ENCODE data around the gene ZSCAN9. TPM values are rescaled to one million over a fixed set of nuclear protein-coding genes. Genes with fewer than 3 reads are reported as not detected.

ZSCAN9 gene
- total and polyA plus RNA-seq, 2 of the 13 experiments (the other 11 are each of a cell fraction or from before 2014, with no cell fraction given), result 14.6 to 17.8 TPM

GRCh38 chr6:28218312-28219248, 6.5 kb upstream of the ZSCAN9 start (continued):
- no peak for TF ChIP-seq PRDM4 (CRISPR knock-in tag; IDR thresholded peaks at IDR 0.05; ENCODE audit: borderline replicate concordance)
- peak; percentile 98 for TF ChIP-seq MAX (IDR thresholded peaks at IDR 0.05)
- TF ChIP-seq, protein P1, sequence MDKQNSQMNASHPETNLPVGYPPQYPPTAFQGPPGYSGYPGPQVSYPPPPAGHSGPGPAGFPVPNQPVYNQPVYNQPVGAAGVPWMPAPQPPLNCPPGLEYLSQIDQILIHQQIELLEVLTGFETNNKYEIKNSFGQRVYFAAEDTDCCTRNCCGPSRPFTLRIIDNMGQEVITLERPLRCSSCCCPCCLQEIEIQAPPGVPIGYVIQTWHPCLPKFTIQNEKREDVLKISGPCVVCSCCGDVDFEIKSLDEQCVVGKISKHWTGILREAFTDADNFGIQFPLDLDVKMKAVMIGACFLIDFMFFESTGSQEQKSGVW (CRISPR knock-in tag; IDR thresholded peaks at IDR 0.05; ENCODE audit: borderline replicate concordance), result no peak
- TF ChIP-seq SOX5 (CRISPR knock-in tag; IDR thresholded peaks at IDR 0.05; ENCODE audit: borderline replicate concordance), result no peak; the same call in 1 of the 2 replicates
- no peak; the same call in 1 of the 2 replicates for TF ChIP-seq ZFP91 (CRISPR knock-in tag; IDR thresholded peaks at IDR 0.05; ENCODE audit: borderline replicate concordance)
- TF ChIP-seq, protein P2, sequence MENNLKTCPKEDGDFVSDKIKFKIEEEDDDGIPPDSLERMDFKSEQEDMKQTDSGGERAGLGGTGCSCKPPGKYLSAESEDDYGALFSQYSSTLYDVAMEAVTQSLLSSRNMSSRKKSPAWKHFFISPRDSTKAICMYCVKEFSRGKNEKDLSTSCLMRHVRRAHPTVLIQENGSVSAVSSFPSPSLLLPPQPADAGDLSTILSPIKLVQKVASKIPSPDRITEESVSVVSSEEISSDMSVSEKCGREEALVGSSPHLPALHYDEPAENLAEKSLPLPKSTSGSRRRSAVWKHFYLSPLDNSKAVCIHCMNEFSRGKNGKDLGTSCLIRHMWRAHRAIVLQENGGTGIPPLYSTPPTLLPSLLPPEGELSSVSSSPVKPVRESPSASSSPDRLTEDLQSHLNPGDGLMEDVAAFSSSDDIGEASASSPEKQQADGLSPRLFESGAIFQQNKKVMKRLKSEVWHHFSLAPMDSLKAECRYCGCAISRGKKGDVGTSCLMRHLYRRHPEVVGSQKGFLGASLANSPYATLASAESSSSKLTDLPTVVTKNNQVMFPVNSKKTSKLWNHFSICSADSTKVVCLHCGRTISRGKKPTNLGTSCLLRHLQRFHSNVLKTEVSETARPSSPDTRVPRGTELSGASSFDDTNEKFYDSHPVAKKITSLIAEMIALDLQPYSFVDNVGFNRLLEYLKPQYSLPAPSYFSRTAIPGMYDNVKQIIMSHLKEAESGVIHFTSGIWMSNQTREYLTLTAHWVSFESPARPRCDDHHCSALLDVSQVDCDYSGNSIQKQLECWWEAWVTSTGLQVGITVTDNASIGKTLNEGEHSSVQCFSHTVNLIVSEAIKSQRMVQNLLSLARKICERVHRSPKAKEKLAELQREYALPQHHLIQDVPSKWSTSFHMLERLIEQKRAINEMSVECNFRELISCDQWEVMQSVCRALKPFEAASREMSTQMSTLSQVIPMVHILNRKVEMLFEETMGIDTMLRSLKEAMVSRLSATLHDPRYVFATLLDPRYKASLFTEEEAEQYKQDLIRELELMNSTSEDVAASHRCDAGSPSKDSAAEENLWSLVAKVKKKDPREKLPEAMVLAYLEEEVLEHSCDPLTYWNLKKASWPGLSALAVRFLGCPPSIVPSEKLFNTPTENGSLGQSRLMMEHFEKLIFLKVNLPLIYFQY (CRISPR knock-in tag; IDR thresholded peaks at IDR 0.05; ENCODE audit: borderline replicate concordance), result no peak
- TF ChIP-seq ZNF768 (CRISPR knock-in tag; IDR thresholded peaks at IDR 0.05), result peak; percentile 72; the same call in 1 of the 2 replicates
- no peak for TF ChIP-seq ZNF530 (CRISPR knock-in tag; IDR thresholded peaks at IDR 0.05; ENCODE audit: low read depth)
- TF ChIP-seq ATF3 (CRISPR knock-in tag; IDR thresholded peaks at IDR 0.05), result no peak
- TF ChIP-seq, protein P3, sequence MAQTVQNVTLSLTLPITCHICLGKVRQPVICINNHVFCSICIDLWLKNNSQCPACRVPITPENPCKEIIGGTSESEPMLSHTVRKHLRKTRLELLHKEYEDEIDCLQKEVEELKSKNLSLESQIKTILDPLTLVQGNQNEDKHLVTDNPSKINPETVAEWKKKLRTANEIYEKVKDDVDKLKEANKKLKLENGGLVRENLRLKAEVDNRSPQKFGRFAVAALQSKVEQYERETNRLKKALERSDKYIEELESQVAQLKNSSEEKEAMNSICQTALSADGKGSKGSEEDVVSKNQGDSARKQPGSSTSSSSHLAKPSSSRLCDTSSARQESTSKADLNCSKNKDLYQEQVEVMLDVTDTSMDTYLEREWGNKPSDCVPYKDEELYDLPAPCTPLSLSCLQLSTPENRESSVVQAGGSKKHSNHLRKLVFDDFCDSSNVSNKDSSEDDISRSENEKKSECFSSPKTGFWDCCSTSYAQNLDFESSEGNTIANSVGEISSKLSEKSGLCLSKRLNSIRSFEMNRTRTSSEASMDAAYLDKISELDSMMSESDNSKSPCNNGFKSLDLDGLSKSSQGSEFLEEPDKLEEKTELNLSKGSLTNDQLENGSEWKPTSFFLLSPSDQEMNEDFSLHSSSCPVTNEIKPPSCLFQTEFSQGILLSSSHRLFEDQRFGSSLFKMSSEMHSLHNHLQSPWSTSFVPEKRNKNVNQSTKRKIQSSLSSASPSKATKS (CRISPR knock-in tag; IDR thresholded peaks at IDR 0.05), result no peak
- TF ChIP-seq JDP2 (CRISPR knock-in tag; IDR thresholded peaks at IDR 0.05; ENCODE audit: borderline replicate concordance), result no peak
- no peak for TF ChIP-seq ISX (CRISPR knock-in tag; conservative IDR thresholded peaks at IDR 0.05)
- no peak for TF ChIP-seq FOXA3 (CRISPR knock-in tag; IDR thresholded peaks at IDR 0.05)
- TF ChIP-seq SMARCE1 (IDR thresholded peaks at IDR 0.05; ENCODE audit: borderline replicate concordance), result no peak
- no peak for TF ChIP-seq ZFP1 (CRISPR knock-in tag; IDR thresholded peaks at IDR 0.05)
- TF ChIP-seq AHR (CRISPR knock-in tag; IDR thresholded peaks at IDR 0.05), result peak; percentile 45; the same call in 1 of the 2 replicates
